Lower leg skin (tissue), 3 donors: Measurements from ENCODE around the gene HYDIN.

Source experiments
- CTCF ChIP-seq, 3 donors: fragments of 450-650 bp; IDR thresholded peaks; one replicate each; pipeline ENCODE4 v1.5.1; 2016; ENCODE audit warnings: antibody characterized with exemption in 3 of 3, mild to moderate bottlenecking in 3 of 3, moderate library complexity in 2 of 3
- POLR2A ChIP-seq, 2 donors: fragments of 450-650 bp; IDR thresholded peaks; one replicate each; pipeline ENCODE4 v1.6.1; 2016 to 2017; ENCODE audit warnings: antibody characterized with exemption in 2 of 2, mild to moderate bottlenecking in 1 of 2, moderate library complexity in 1 of 2

- TF ChIP-seq CTCF (IDR thresholded peaks at IDR 0.05): no peak
- TF ChIP-seq POLR2A (IDR thresholded peaks at IDR 0.05): no peak
Measured at GRCh38 chr16:70796301-70796700, 434.2 kb downstream of the HYDIN start.
